ENCODE results near the gene ZFAND3.

- TF ChIP-seq CTCF (conservative IDR thresholded peaks at IDR 0.05; ENCODE audit: low read depth, low read length): no peak
- no peak for TF ChIP-seq EZH2 (IDR thresholded peaks at IDR 0.05; ENCODE audit: borderline replicate concordance, low read depth, low read length, poor library complexity, severe bottlenecking)
Observed at GRCh38 chr6:37785002-37785662, 34.4 kb upstream of the ZFAND3 start.
